GM12873 (cell line): ENCODE measurements around the gene GAPDH.
A peak's percentile ranks its signal among the peaks of the same experiment; 100 is the strongest.

Source experiments
- CTCF ChIP-seq: IDR thresholded peaks from 2 replicates; pipeline ENCODE4 v1.5.1; 2012; ENCODE audit warnings: low read depth, mild to moderate bottlenecking, moderate library complexity, low read length, control low read depth; ENCODE audit not compliant: insufficient read depth; ENCODE audit errors: missing control alignments

Gene GAPDH

GRCh38 chr12:6533923-6534694, at the start of gene GAPDH:
Gene GAPDH, plus strand, starts transcription at chr12:6534517. Its CDS starts 316 bp downstream, at chr12:6534833.
- TF ChIP-seq CTCF = no peak

DNA sequence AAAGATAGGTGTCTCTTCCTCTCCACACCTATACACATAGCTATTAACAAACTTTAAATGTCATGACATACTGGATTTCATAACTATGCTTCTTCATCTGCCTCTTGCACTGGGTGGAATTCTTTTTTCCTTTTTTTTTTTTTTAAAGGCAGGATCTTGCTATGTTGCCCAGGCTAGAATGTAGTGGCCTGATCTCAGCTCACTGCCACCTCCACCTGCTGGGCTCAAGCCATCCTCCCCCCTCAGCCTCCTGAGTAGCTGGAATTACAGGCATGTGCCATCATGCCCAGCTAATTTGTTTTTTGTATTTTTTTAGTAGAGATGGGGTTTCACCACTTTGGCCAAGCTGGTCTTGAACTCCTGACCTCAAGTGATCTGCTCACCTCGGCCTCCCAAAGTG, 46.1 kb upstream of the GAPDH start:
- no peak for TF ChIP-seq CTCF

GRCh38 chr12:6489449-6489848, 44.9 kb upstream of the GAPDH start:
- no peak for TF ChIP-seq CTCF

DNA sequence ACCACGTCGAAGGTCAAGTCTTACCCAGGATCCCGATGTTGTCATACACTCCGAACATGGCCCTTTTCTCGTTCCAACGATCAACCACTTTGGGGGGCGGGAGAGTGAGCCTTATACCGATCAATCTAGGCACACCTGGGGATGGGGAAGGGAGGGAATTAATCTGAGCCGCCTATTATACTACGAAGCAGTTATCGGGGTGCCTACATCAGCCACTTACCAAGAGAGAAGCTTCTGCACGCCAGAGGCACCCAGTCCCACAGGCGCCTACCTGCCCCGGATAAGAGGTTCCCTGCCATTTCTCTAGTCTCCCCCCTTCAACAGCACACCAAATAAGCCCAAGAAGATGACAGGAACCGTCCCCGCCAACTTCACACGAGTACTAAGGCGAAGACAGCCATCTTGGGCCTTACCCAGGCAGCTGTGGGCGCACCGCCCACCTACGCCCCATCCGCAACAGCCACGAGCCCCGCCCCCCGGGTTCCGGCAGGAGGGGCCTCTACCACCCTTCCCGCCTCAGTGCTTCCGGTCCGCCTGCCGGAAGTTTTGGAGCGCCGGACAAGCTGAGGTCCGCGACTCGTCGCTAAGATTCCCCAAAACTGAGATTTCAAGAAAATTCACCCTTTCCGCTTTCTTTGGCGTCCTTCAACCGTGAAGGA, 41.4 kb upstream of the GAPDH start, which contains the start of gene MRPL51:
TSS of gene MRPL51 (minus strand) at position 425 of the 659 bp plus-strand sequence. CDS start at position 299, 126 bp downstream.
- no peak for TF ChIP-seq CTCF

DNA sequence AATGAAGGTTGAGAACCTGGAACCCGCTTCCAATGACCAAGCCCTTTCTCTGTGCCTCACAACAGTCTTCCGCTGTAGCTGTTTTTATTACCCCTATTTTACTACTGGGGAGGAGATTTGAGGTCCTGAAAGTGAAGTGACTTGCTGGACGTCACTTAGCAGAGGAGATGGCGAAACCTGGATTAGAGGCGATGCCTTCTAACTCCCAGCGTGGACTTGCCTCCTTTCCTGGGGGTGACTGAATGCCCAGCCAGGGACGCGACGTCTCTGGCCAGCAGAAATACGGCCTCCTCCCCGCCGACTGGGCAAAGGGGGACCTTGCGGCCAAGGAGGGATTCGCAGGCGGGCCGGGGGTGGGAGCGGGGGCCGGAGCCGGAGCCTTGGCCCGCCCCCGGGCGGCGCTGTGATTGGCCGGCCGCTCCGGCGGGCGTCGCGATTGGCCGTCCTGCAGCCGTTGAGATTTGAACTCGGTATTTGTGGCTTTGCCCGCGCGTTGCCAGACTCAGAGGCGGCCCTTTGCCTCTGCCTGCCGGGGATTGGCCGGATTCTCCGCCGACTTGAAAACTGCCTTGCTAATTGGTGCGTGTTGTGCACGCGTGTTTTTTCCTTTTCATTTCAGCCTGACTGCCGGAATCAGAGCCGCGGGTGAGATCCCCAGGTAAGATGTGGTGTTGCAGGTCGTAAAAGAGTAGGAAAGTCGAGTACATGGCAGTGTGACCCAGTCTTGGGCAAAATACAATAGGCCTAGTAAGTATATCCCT, 40.6 kb upstream of the GAPDH start, which contains the start of gene NCAPD2:
TSS of gene NCAPD2 (plus strand) at position 606 of the 761 bp plus-strand sequence. CDS start 997 bp downstream, outside the sequence.
- peak; percentile 37 for TF ChIP-seq CTCF

DNA sequence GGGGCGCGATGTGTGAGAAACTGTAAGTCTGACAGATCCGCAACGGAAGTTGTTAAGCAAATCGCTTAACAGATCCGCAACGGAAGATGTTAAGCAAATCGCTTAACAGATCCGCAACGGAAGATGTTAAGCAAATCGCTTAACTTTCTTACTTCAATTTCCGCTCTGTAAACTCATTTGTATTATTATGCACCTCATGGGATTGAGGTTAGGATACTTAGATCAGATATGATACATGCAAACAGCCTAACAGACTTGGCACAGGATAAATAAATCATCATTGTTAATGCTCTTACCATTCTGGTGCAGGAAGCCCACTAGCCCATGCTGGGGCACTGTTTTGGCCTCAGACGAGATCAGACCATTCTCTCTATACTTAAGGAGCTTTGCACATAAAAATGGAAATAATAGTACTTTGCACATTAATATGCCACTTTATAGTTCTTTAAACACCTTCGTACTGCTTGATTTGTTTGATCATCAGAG, 40.0 kb upstream of the GAPDH start:
- TF ChIP-seq CTCF = peak; percentile 26
